ENCODE results near the gene PSMD9.

The PSMD9 gene

DNA sequence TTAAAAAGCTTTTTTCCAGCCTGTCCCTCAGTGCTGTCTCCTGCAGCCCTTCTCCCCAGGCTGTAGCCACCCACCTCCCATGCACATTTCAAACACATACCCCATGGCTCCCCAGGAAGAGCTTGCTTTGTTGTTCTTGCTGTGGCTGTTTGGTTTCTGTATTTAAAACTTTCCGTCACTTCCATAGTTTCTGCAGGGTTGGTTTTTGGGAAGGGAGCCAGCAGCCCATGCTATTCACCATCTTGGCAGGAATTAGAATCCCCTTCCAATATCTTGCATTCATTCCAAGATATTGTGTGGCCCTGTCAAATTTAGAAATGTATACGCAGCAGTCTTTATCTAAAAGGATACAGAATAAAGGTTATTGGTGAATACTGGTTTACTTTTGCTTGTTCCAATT is 59.4 kb downstream of the PSMD9 start:
- FAIRE-seq (no peak), DNase-seq (ENCODE audit: extremely low spot score, insufficient read length, low read depth) (no peak)

- FAIRE-seq (no peak), DNase-seq (ENCODE audit: extremely low spot score, insufficient read length, low read depth) (no peak)
Measured at GRCh38 chr12:121949648-121950397, 61.2 kb downstream of the PSMD9 start.

GRCh38 chr12:121953117-121953692 is 64.6 kb downstream of the PSMD9 start:
- DNase-seq (ENCODE audit: extremely low spot score, insufficient read length, low read depth) (no peak), FAIRE-seq (no peak)

DNA sequence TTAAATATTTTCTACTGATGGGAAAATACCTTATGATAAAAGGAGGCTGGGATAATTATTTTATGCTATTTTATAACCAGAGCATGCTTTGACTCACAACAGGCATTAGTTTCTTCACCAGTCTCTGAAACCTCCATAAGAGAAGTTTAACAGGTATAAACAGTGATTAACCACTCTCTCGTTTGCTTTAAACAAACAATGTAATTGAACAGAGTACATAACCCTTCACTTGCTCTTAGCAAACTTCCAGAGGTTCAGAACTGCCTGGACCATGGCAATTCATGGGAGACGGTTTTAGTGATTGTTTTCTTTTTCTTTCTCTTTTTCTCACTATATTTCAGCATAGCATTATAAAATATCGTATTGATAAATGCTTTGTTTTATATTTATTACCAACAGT is 65.1 kb downstream of the PSMD9 start:
- FAIRE-seq (no peak), DNase-seq (ENCODE audit: extremely low spot score, insufficient read length, low read depth) (no peak)

DNA sequence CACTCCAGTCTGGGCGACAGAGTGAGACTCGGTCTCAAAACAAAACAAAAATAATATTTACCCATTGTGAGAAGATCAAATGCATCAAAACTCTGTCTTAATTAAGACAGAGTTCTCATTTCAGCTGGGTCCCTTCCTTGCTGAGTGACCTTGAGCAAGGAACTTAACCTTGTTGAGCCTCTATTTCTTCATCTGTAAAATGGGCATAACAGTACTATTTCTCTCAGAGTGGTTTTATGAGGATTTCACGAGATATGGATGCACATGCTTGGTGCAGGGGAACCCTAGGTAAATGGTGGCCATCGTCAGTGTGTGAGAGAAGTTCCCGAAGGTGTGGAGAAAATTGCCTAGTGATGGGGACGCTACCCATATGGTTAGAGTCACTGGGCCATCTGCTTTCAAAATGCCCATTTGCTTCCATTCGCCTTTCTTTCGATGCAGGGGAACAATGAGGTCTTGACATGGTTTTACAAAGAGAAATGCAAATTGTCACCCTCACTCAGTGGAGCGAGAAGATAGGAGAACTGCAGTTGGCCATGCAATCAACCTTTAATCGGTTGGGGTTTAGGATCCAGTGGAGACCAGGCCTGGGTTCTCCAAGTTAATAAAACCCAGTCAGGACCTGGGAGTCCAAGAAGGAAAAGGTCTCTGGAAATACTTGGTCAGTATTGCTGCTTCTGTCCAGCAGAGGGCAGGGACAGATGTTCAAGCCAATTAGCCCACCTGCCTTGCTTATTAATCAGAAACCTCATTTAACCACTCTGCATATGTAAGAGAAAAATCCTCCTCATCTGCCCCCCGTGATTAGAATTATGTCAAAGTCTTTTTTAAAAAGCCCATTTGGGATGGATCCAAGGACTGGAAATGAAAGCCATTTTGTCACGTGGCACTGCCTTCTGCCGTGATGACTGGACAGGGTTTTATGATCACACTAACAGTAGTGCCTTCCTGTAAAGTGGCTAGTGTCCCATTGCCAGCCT is 67.0 kb downstream of the PSMD9 start:
- DNase-seq (ENCODE audit: extremely low spot score, insufficient read length, low read depth) = no peak

DNA sequence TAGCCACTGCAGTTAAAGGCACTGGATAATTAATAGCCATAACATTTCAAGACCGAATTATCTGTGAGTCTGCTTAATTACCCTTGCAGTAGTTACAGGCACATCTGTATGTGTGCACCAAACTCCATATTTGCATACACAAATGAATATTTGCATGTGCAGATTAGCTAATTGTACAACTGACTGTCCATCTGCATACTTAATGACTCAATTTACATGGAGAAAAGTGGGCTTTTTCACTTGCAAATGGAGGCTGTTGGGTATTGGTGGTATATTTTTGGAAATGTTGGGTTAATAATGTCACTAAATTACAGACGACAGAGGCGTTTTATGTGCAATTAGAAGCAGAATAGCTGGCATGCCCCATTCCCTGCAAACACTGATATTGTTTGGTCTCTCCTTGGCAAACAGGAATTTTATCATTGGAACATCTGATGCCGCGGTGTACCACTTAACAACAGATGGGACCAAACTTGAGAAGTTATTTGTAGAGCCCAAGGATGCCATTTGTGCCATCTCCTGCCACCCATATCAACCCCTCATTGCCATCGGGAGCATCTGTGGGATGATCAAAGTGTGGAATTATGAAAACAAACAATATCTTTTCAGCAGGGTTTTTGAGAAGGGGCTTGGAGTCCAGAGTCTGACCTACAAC is 69.4 kb downstream of the PSMD9 start:
- FAIRE-seq = no peak
- no peak for DNase-seq (ENCODE audit: extremely low spot score, insufficient read length, low read depth)

More for the DNA sequence above, 67.0 kb downstream of the PSMD9 start:
- no peak for FAIRE-seq

DNA sequence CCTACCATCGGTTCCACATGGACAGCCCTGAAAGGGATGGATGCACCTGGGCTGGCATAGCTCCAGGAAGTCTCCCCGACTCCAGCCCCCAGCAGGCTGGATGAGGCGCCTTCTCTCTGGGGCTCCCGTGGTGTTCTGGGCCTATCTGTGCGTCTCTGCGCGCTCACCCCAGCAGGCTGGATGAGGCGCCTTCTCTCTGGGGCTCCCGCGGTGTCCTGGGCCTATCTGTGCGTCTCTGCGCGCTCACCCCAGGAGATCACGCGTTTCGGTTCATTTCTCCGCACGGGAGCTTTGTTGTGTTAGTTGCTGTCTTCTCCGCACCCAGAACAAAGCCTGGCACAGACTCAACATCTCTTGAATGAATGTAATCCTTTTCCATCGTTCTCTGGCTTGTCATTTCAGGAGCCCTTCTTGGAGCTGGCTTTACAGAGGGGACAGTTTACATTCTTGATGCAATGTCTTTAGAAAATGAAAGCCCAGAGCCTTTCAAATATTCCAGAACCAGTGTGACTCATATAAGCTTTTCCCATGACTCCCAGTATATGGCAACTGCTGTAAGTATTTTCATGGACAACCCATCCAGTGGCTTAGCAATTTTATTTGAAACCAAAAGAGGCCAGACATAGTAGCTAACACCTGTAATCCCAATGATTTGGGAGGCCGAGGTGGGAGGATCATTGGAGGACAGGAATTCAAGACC is 70.1 kb downstream of the PSMD9 start:
- DNase-seq (ENCODE audit: extremely low spot score, insufficient read length, low read depth) (no peak), FAIRE-seq (no peak)

- DNase-seq (ENCODE audit: extremely low spot score, insufficient read length, low read depth) (no peak), FAIRE-seq (no peak)
Measured at GRCh38 chr12:121960541-121960940, 72.0 kb downstream of the PSMD9 start.

DNA sequence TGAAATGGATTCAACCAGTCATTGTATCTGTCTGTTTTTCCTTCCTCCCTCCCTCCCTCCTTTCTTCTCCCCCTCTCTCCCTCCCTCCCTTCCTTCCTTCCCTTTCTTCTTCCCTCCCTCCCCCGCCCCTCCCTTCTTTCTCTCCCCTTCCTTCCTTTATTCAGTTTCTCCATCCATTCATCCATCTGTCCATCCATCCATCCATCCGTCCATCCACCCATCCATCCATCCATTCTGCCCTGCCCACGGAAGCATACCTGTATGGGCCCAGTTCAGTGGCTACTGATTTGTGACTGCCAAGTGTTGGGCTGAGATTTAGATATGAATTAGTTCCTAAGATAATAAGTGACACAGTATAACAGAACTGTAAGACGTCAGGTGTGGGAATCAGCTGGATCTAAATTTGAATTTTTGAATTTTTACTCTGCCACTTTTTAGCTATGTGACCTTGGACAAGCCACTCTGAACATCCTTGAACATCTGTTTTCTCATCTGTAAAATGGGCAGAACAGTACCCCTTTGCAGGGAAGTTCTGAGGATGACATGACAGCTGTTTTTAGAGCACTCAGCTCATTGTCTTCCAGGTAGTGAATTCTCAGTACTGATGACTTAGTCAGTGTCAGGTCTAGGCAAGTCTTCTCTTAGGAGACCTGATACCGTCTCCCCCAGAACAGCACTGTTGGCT is 72.7 kb downstream of the PSMD9 start:
- FAIRE-seq (no peak), DNase-seq (ENCODE audit: extremely low spot score, insufficient read length, low read depth) (no peak)

- DNase-seq (ENCODE audit: extremely low spot score, insufficient read length, low read depth) (no peak), FAIRE-seq (no peak)
Measured at GRCh38 chr12:121963341-121964018, 74.9 kb downstream of the PSMD9 start.

GRCh38 chr12:121964813-121965643 is 76.4 kb downstream of the PSMD9 start:
- no peak for DNase-seq (ENCODE audit: extremely low spot score, insufficient read length, low read depth)
- FAIRE-seq = no peak

DNA sequence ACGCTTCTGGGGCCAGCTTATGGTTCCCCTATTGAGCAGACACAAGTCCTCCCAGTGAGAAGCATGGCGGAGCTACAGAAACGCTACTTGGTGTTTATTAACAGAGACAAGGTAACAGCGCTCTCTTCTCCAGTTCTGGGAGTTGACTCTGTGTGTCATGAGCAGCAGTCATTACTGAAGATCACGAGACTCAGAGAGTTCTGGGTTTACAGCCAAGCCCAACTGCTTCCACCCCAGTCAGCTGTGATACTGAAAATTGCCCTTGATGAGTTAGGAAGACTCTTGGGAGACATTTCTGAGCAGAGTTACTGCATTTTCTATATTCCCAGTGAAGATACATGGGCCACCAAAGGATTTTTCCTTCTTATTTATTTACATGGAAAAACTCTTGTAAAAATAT is 78.4 kb downstream of the PSMD9 start:
- no peak for FAIRE-seq
- DNase-seq (ENCODE audit: extremely low spot score, insufficient read length, low read depth) = no peak
